Small intestine (tissue), 7 donors: Measurements from ENCODE around the gene SAMD11. TPM values are rescaled to one million over a fixed set of nuclear protein-coding genes. Genes with fewer than 3 reads are reported as not detected.
"Not testable (repeated sequence)": the region's sequence is repeated elsewhere in the genome, so short reads cannot be mapped to it uniquely, and the experiment has no call there.

Source experiments
- DNase-seq, 2 donors: peaks; one replicate each; pipeline versions ENCODE4 v3.0.0 to v3.0.0-alpha.2; 2013
- FAIRE-seq: peaks from 2 replicates; lab custom pipeline; 2012; peaks lifted over from hg19 to GRCh38; lab: Jason Lieb, UNC
- H3K27ac ChIP-seq, 3 donors: one replicate each; pipeline ENCODE4 v1.5.1; 2013; ENCODE audit warnings: low read length in 2 of 3, mild to moderate bottlenecking in 2 of 3, control low read depth in 1 of 3, inconsistent platforms in 1 of 3, low read depth in 1 of 3, moderate library complexity in 1 of 3
- H3K27me3 ChIP-seq, 3 donors: one replicate each; pipeline ENCODE4 v1.6.1; 2013; ENCODE audit warnings: low read length in 3 of 3, inconsistent platforms in 1 of 3; ENCODE audit not compliant: control insufficient read depth in 3 of 3, insufficient read depth in 3 of 3
- H3K36me3 ChIP-seq, 3 donors: one replicate each; pipeline ENCODE4 v1.6.1; 2013; ENCODE audit warnings: low read length in 3 of 3, inconsistent platforms in 1 of 3, low read depth in 1 of 3, mild to moderate bottlenecking in 1 of 3, moderate library complexity in 1 of 3; ENCODE audit not compliant: control insufficient read depth in 3 of 3, insufficient read depth in 2 of 3
- H3K4me1 ChIP-seq, 3 donors: one replicate each; pipeline ENCODE4 v1.6.1; 2013; ENCODE audit warnings: low read length in 2 of 3, inconsistent platforms in 1 of 3, low read depth in 1 of 3, mild to moderate bottlenecking in 1 of 3, moderate library complexity in 1 of 3; ENCODE audit not compliant: control insufficient read depth in 3 of 3, insufficient read depth in 2 of 3
- H3K4me3 ChIP-seq, 3 donors: one replicate each; pipeline ENCODE4 v1.5.1; 2013; ENCODE audit warnings: low read length in 3 of 3, control low read depth in 1 of 3, inconsistent platforms in 1 of 3, low read depth in 1 of 3, mild to moderate bottlenecking in 1 of 3, moderate library complexity in 1 of 3
- H3K9me3 ChIP-seq, 2 donors: one replicate each; pipeline ENCODE4 v1.6.1; 2013; ENCODE audit warnings: low read depth in 1 of 2, low read length in 1 of 2; ENCODE audit not compliant: control insufficient read depth in 2 of 2, insufficient read depth in 1 of 2
- WGBS, 3 donors: extraction: QIAGEN DNeasy Blood & Tissue Kit; methylation state at CpG; one replicate each; pipeline ENCODE4 v1.1.7; 2013; 5-methylcytosine and 5-hydroxymethylcytosine counted together
- polyA plus RNA-seq, 4 donors: library from polyadenylated mRNA; stranded (reverse) in 3 of 4; unstranded in 1 of 4; fragments of 200-250 nt in 3 of 4; fragments of 120-200 nt in 1 of 4; gene quantifications; one replicate each; pipeline versions ENCODE4 v1.2.1 to v1.2.3, GENCODE V29; 2013
- donor health status: healthy with polysubstance abuse.
- donor health status: control.
- donor health status: control.
- donor health status: Bipolar disorder and iron deficiency.
- donor health status: healthy.

SAMD11 gene
- polyA plus RNA-seq, 4 donors: 0.89 to 13.6 (median 6.8) TPM

GRCh38 chr1:988061-988460, 64.3 kb downstream of the SAMD11 start:
- peaks cover 0 to 31% (median 0%) of the 10 kb centered on the region in 3 donors for H3K27me3 ChIP-seq
- 84 to 88% (median 85%) methylated on average over 5 of the region's 5 CpGs for WGBS, 3 donors
- not testable (repeated sequence) for FAIRE-seq

GRCh38 chr1:991275-991674, 67.6 kb downstream of the SAMD11 start:
- not testable (repeated sequence) for H3K4me1 ChIP-seq, H3K27ac ChIP-seq, H3K4me3 ChIP-seq, DNase-seq, FAIRE-seq, H3K36me3 ChIP-seq
- 73 to 82% (median 76%) methylated on average over 6 of the region's 6 CpGs for WGBS, 3 donors
- H3K9me3 ChIP-seq: peaks cover 0 to 21% of the 10 kb centered on the region in 2 donors
- peaks cover 0 to 23% (median 0%) of the 10 kb centered on the region in 3 donors for H3K27me3 ChIP-seq

More at GRCh38 chr1:988061-988460, 64.3 kb downstream of the SAMD11 start:
- H3K4me3 ChIP-seq, H3K27ac ChIP-seq, H3K4me1 ChIP-seq, DNase-seq, H3K36me3 ChIP-seq: not testable (repeated sequence)
- H3K9me3 ChIP-seq: peaks cover 0 to 17% of the 10 kb centered on the region in 2 donors

- Histone ChIP-seq H3K9me3 (peaks cover 0 to 21% of the 10 kb centered on the region in 2 donors), H3K4me1 (no peaks in the 10 kb centered on the region), H3K27me3 (peaks cover 0 to 22% (median under 1%) of the 10 kb centered on the region in 3 donors), H3K27ac (no peak overlapping the region), H3K4me3 (no peak overlapping the region), H3K36me3 (no peaks in the 10 kb centered on the region)
- WGBS, 3 donors: 96 to 98% (median 97%) methylated on average over 10 of the region's 10 CpGs
- DNase-seq: no peak
- no peak for FAIRE-seq
Observed at GRCh38 chr1:991895-992294, 68.2 kb downstream of the SAMD11 start.

GRCh38 chr1:992362-992761, 68.6 kb downstream of the SAMD11 start:
- 69 to 91% (median 82%) methylated on average over 7 of the region's 7 CpGs for WGBS, 3 donors
- Histone ChIP-seq H3K36me3 (no peaks in the 10 kb centered on the region), H3K27me3 (peaks cover 0 to 27% (median 3%) of the 10 kb centered on the region in 3 donors), H3K9me3 (peaks cover 0 to 21% of the 10 kb centered on the region in 2 donors), H3K27ac (no peak overlapping the region), H3K4me3 (no peak overlapping the region), H3K4me1 (no peaks in the 10 kb centered on the region)
- FAIRE-seq: no peak
- DNase-seq: no peak

- DNase-seq: no peak
- no peak for FAIRE-seq
- WGBS, 3 donors: 78 to 80% (median 79%) methylated on average over 15 of the region's 15 CpGs
Observed at GRCh38 chr1:993379-993995, 69.8 kb downstream of the SAMD11 start.

More at GRCh38 chr1:993379-993995, 69.8 kb downstream of the SAMD11 start:
- peaks cover 8 to 38% (median 10%) of the 10 kb centered on the region in 3 donors for H3K27me3 ChIP-seq
- peaks cover 0 to 3% (median 0%) of the 10 kb centered on the region in 3 donors for H3K4me1 ChIP-seq
- H3K9me3 ChIP-seq: peaks cover 0 to 21% of the 10 kb centered on the region in 2 donors
- H3K4me3 ChIP-seq: no peak overlapping the region
- peaks cover 0 to 3% (median 0%) of the 10 kb centered on the region in 3 donors for H3K36me3 ChIP-seq
- H3K27ac ChIP-seq: no peak overlapping the region

Other genes starting within 250 kb of the SAMD11 start
- under 1 TPM in 1 of 4 donors, not detected in 3; 0.09 TPM for gene OR4F16, start 237.3 kb upstream of the SAMD11 start, polyA plus RNA-seq
- 10 to 100 TPM; 34.0 to 69.3 (median 45.4) TPM for gene NOC2L, start 35.3 kb downstream of the SAMD11 start, polyA plus RNA-seq
- 10 to 100 TPM in 1 of 4 donors, 1 to 10 TPM in 3; 3.9 to 11.9 (median 6.8) TPM for gene KLHL17, start 36.7 kb downstream of the SAMD11 start, polyA plus RNA-seq
- gene PLEKHN1, start 42.6 kb downstream of the SAMD11 start, polyA plus RNA-seq: under 1 TPM; 0.64 to 0.89 (median 0.76) TPM
- 1 to 10 TPM in 1 of 4 donors, under 1 TPM in 2, not detected in 1; 0.22 to 1.6 (median 0.30) TPM for gene PERM1, start 58.2 kb downstream of the SAMD11 start, polyA plus RNA-seq
- gene HES4, start 76.2 kb downstream of the SAMD11 start, polyA plus RNA-seq: 1 to 10 TPM in 3 of 4 donors, under 1 TPM in 1; 0.89 to 8.2 (median 5.3) TPM
- 100 to 1,000 TPM in 2 of 4 donors, 10 to 100 TPM in 2; 21.1 to 282 (median 182) TPM for gene ISG15, start 89.6 kb downstream of the SAMD11 start, polyA plus RNA-seq
- gene AGRN, start 96.2 kb downstream of the SAMD11 start, polyA plus RNA-seq: 100 to 1,000 TPM in 1 of 4 donors, 10 to 100 TPM in 3; 13.2 to 104 (median 19.9) TPM
- gene RNF223, start 150.4 kb downstream of the SAMD11 start, polyA plus RNA-seq: under 1 TPM in 3 of 4 donors, not detected in 1; 0.15 to 0.45 (median 0.18) TPM
- gene C1orf159, start 192.2 kb downstream of the SAMD11 start, polyA plus RNA-seq: 10 to 100 TPM in 3 of 4 donors, 1 to 10 TPM in 1; 9.2 to 19.0 (median 12.6) TPM
- under 1 TPM in 2 of 4 donors, not detected in 2; 0.21 to 0.36 TPM for gene TTLL10, start 250.0 kb downstream of the SAMD11 start, polyA plus RNA-seq